OCI-LY7 (cell line): ENCODE data around the gene BFSP2. TPM values are rescaled to one million over a fixed set of nuclear protein-coding genes. Genes with fewer than 3 reads are reported as not detected.
"Not testable (repeated sequence)": the region's sequence is repeated elsewhere in the genome, so short reads cannot be mapped to it uniquely, and the experiment has no call there.

Experiments
- BruUV-seq: library from RNA; stranded (reverse); fragments of 400-500 nt; replicated peaks from 2 replicates; lab custom pipeline; 2021; lab: Mats Ljungman, UMichigan
- CTCF ChIA-PET: fragments of 300-600 bp; sonication (Branson Sonifier 250); formaldehyde crosslinking; loops from one replicate; lab custom pipeline; 2022; ENCODE audit warnings: antibody characterized with exemption; ENCODE audit not compliant: unreplicated experiment; lab: Charles Lee
- POLR2A ChIA-PET: fragments of 300-600 bp; sonication (Branson Sonifier 250); formaldehyde crosslinking; loops from one replicate; lab custom pipeline; 2022; ENCODE audit warnings: antibody characterized with exemption; lab: Charles Lee
- DNase-seq: peaks from one replicate; pipeline ENCODE4 v3.0.0-alpha.2; 2015; ENCODE audit warnings: low spot score
- H2AFZ ChIP-seq: fragments of 200-600 bp; sonication (generic), shearing (Covaris generic); 2 replicates; pipeline ENCODE4 v1.6.1; 2014; ENCODE audit warnings: mild to moderate bottlenecking, antibody characterized with exemption, low read length, moderate library complexity
- H3K27ac ChIP-seq: fragments of 200-600 bp; sonication (generic); 2 replicates; pipeline ENCODE4 v1.5.1; 2014; ENCODE audit warnings: mixed run types, low read depth, mild to moderate bottlenecking, moderate library complexity, low read length, inconsistent platforms; ENCODE audit not compliant: poor library complexity, severe bottlenecking
- H3K36me3 ChIP-seq: fragments of 200-600 bp; sonication (generic); 2 replicates; pipeline ENCODE4 v1.6.1; 2014; ENCODE audit warnings: mild to moderate bottlenecking, antibody characterized with exemption, low read length, moderate library complexity, mixed read lengths; ENCODE audit not compliant: insufficient read depth
- H3K4me1 ChIP-seq: fragments of 200-600 bp; sonication (generic); 2 replicates; pipeline ENCODE4 v1.5.1; 2014; ENCODE audit warnings: mild to moderate bottlenecking, low read length; ENCODE audit not compliant: insufficient read depth, poor library complexity, severe bottlenecking
- H3K4me2 ChIP-seq: fragments of 200-600 bp; sonication (generic); 2 replicates; pipeline ENCODE4 v1.6.1; 2014; ENCODE audit warnings: mild to moderate bottlenecking, low read length
- H3K4me3 ChIP-seq: fragments of 200-600 bp; sonication (generic); 2 replicates; pipeline ENCODE4 v1.5.1; 2014; ENCODE audit warnings: mild to moderate bottlenecking, low read depth, low read length; ENCODE audit not compliant: poor library complexity, severe bottlenecking
- H3K79me2 ChIP-seq: fragments of 200-600 bp; sonication (generic); 2 replicates; pipeline ENCODE4 v1.6.1; 2016; ENCODE audit warnings: low read depth, mild to moderate bottlenecking, low read length, moderate library complexity, mixed read lengths; ENCODE audit not compliant: insufficient read depth
- H3K9me2 ChIP-seq: fragments of 200-600 bp; sonication (generic); 2 replicates; pipeline ENCODE4 v1.6.1; 2016; ENCODE audit warnings: mild to moderate bottlenecking, low read length, mixed read lengths; ENCODE audit not compliant: insufficient read depth
- H3K9me3 ChIP-seq: fragments of 200-600 bp; sonication (generic); 2 replicates; pipeline ENCODE4 v1.6.1; 2014; ENCODE audit warnings: mild to moderate bottlenecking, mixed run types, low read length, mixed read lengths
- H4K20me1 ChIP-seq: fragments of 200-600 bp; sonication (generic); 2 replicates; pipeline ENCODE4 v1.6.1; 2014; ENCODE audit warnings: mild to moderate bottlenecking, antibody characterized with exemption, low read length, moderate library complexity, mixed read lengths; ENCODE audit not compliant: insufficient read depth
- CTCF ChIP-seq: fragments of 200-600 bp; sonication (generic); conservative IDR thresholded peaks from 2 replicates; pipeline ENCODE4 v1.5.1; 2014; ENCODE audit warnings: mild to moderate bottlenecking, antibody characterized with exemption, low read length, moderate library complexity, mixed read lengths
- EZH2phosphoT487 ChIP-seq: fragments of 200-600 bp; sonication (generic); IDR thresholded peaks from 2 replicates; pipeline ENCODE4 v1.6.1; 2018; ENCODE audit warnings: low read depth, borderline replicate concordance, mild to moderate bottlenecking, mixed run types, antibody characterized with exemption, low read length, moderate library complexity, mixed read lengths
- intact Hi-C: fragments of 100-400 bp; cut with micrococcal nuclease; formaldehyde crosslinking; loops from one replicate; pipeline ENCODE4 v1.10.0; 2022; ENCODE audit not compliant: unreplicated experiment
- total RNA-seq, 2 experiments: library from RNA; depleted of rRNA in 1 of 2; stranded (reverse); fragments of >200 nt in 1 of 2; shearing (Covaris generic) in 1 of 2; gene quantifications; 2 replicates each; pipeline ENCODE4 v1.2.3, GENCODE V29; 2014 to 2022

The BFSP2 gene
- total RNA-seq, 2 experiments from 2014 or later, result 11.7 to 25.1 TPM

DNA sequence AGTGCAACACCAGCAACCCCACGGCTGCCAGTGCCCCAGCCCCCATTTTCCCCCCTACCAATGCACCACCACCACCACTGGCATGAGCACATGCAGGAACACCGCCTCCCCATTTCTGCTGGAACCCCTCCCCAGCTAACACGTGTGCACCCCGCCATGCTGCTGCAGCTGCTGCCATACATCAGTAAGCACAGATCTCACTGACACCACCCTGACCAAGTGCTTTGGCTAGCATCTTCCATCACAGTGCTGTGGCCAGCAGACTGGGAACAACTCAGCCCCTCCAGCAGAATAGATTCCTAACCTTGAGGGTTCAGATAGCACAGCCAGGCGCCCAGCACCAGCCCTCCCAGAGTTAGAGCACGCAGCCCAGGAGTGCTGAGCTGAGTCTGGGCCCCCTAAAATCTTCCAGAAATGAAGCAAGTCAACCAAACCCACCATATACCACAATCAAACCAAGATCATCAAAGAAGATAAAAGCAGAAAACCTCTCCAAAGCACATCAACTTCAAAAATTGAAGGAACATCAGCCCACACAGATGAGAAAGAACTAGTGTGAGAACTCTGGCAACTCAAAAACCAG lies 92.4 kb downstream of the BFSP2 start:
- intact Hi-C loops, result no loop called here
- H3K9me2 ChIP-seq, result no peaks in the 10 kb centered on the region
- no peak for TF ChIP-seq CTCF
- no peak for TF ChIP-seq EZH2phosphoT487
- peak; percentile 72 for DNase-seq
- H2AFZ ChIP-seq, result peak overlapping the region; percentile 69
- no TSS peak for BruUV-seq
- H3K27ac ChIP-seq, result peak overlapping the region; percentile 92
- POLR2A ChIA-PET, result interaction anchor here (0.6 to 7.7 kb wide), 12 partner anchors 9 to 81 kb away, joined by 3 to 196 read pairs (median 6); partner anchors contain the start of gene CDV3
- peaks cover 26% of the 10 kb centered on the region for H3K9me3 ChIP-seq
- peaks cover 17% of the 10 kb centered on the region for H3K36me3 ChIP-seq
- no peaks in the 10 kb centered on the region for H4K20me1 ChIP-seq
- peak overlapping the region; percentile 61 for H3K4me3 ChIP-seq
- H3K79me2 ChIP-seq, result peaks cover 26% of the 10 kb centered on the region; the same call in 1 of the 2 replicates
- CTCF ChIA-PET, result interaction anchor here (0.6 to 1.6 kb wide), 4 partner anchors 9 to 75 kb away, joined by 4 to 9 read pairs (median 6); no protein-coding TSS in a partner anchor
- peak overlapping the region; percentile 78 for H3K4me2 ChIP-seq
- peaks cover 67% of the 10 kb centered on the region for H3K4me1 ChIP-seq

DNA sequence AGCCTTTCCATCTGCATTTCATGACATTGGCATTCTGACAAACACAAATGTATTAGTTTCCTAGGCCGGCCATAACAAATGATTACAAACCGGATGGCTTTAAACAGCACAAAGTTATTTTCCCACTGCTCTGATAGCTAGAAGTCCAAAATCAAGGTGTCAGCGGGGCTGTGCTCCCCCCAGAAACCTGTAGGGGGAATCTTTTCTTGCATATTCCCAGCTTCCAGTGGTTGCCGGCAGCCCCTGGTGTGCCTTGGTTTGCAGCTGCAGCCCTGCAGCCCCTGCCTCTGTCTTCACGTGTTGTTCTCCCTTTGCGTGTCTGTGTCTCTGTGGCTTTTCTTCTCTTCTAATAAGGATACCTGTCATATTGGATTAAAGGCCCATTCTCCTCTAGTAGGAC lies 94.6 kb downstream of the BFSP2 start:
- H2AFZ ChIP-seq, result peak overlapping the region; percentile 71; the same call in 1 of the 2 replicates
- H3K27ac ChIP-seq, result peak overlapping the region; percentile 0
- TF ChIP-seq CTCF, result peak; percentile 75
- no peak for TF ChIP-seq EZH2phosphoT487
- intact Hi-C loops, result no loop called here
- no peaks in the 10 kb centered on the region for H3K36me3 ChIP-seq
- peak overlapping the region; percentile 41 for H3K4me2 ChIP-seq
- H4K20me1 ChIP-seq, result no peaks in the 10 kb centered on the region
- DNase-seq, result peak; percentile 59
- ChIA-PET CTCF (no interaction called here), POLR2A (interaction anchor here (0.6 to 1.1 kb wide), 3 partner anchors 14 to 78 kb away, joined by 3 to 5 read pairs (median 4); no protein-coding TSS in a partner anchor)
- H3K79me2 ChIP-seq, result peaks cover 10% of the 10 kb centered on the region; the same call in 1 of the 2 replicates
- H3K4me3 ChIP-seq, result no peak overlapping the region
- BruUV-seq, result no TSS peak
- H3K4me1 ChIP-seq, result peaks cover 57% of the 10 kb centered on the region
- peaks cover 6% of the 10 kb centered on the region; the same call in 1 of the 2 replicates for H3K9me3 ChIP-seq
- no peaks in the 10 kb centered on the region for H3K9me2 ChIP-seq

- H3K27ac ChIP-seq, H3K36me3 ChIP-seq, H2AFZ ChIP-seq, CTCF ChIA-PET, H3K79me2 ChIP-seq, DNase-seq, H3K9me3 ChIP-seq, H3K4me2 ChIP-seq, H3K9me2 ChIP-seq, intact Hi-C loops, BruUV-seq, H3K4me3 ChIP-seq, H4K20me1 ChIP-seq: not testable (repeated sequence)
- POLR2A ChIA-PET, result interaction anchor here (3.8 kb wide), 1 partner anchor 12 kb away, joined by 14 read pairs; no protein-coding TSS in a partner anchor
- H3K4me1 ChIP-seq, result peaks cover 32% of the 10 kb centered on the region
Observed at GRCh38 chr3:133502542-133502941, 102.7 kb downstream of the BFSP2 start.
